Measurements from ENCODE around the gene TRIM47. TPM values are rescaled to one million over a fixed set of nuclear protein-coding genes. Genes with fewer than 3 reads are reported as not detected.

TRIM47 gene
- total and polyA plus RNA-seq, 2 of the 13 experiments (the other 11 are each of a cell fraction or from before 2014, with no cell fraction given), result 33.5 to 82.0 TPM

- TF ChIP-seq ZNF512 (CRISPR knock-in tag; IDR thresholded peaks at IDR 0.05) (no peak), SCMH1 (CRISPR knock-in tag; IDR thresholded peaks at IDR 0.05; ENCODE audit: borderline replicate concordance) (no peak), ZNF569 (CRISPR knock-in tag; IDR thresholded peaks at IDR 0.05; ENCODE audit: borderline replicate concordance) (no peak; the same call in 1 of the 2 replicates), ZFP1 (CRISPR knock-in tag; IDR thresholded peaks at IDR 0.05) (0 out of 2 replicates have a peak, but pooled peaks have one; percentile 84), XRCC5 (optimal IDR thresholded peaks at IDR 0.05; ENCODE audit: low read length) (peak; percentile 97), ZNF781 (CRISPR knock-in tag; IDR thresholded peaks at IDR 0.05; ENCODE audit: borderline replicate concordance, not compliant biosample characterization) (no peak), IKZF1 (IDR thresholded peaks at IDR 0.05) (no peak), FOXP1 (IDR thresholded peaks at IDR 0.05) (no peak), FOXP1 (CRISPR knock-in tag; IDR thresholded peaks at IDR 0.05) (peak; percentile 43), ZNF326 (CRISPR knock-in tag; IDR thresholded peaks at IDR 0.05; ENCODE audit: borderline replicate concordance) (no peak), KIAA2018 (CRISPR knock-in tag; IDR thresholded peaks at IDR 0.05; ENCODE audit: borderline replicate concordance) (0 out of 2 replicates have a peak, but pooled peaks have one; percentile 88), ZNF605 (CRISPR knock-in tag; IDR thresholded peaks at IDR 0.05) (peak; percentile 91), ZNF232 (CRISPR knock-in tag; IDR thresholded peaks at IDR 0.05; ENCODE audit: borderline replicate concordance) (peak; percentile 66; the same call in 1 of the 2 replicates), ZNF547 (CRISPR knock-in tag; IDR thresholded peaks at IDR 0.05) (peak; percentile 97), SYNCRIP (IDR thresholded peaks at IDR 0.05; ENCODE audit: insufficient read depth, low read depth, low read length) (no peak), SP1 (IDR thresholded peaks at IDR 0.05) (no peak), SP1 (CRISPR knock-in tag; IDR thresholded peaks at IDR 0.05) (peak; percentile 94), RBM22 (optimal IDR thresholded peaks at IDR 0.05; ENCODE audit: low read length) (no peak), LBX2 (CRISPR knock-in tag; IDR thresholded peaks at IDR 0.05; ENCODE audit: borderline replicate concordance) (no peak), DBP (CRISPR knock-in tag; IDR thresholded peaks at IDR 0.05; ENCODE audit: not compliant biosample characterization) (no peak)
Measured at GRCh38 chr17:75904749-75905521, 26.6 kb upstream of the TRIM47 start, which contains the start of gene MRPL38 (continued).

Measured in HepG2 (cell line).